ENCODE measurements around the gene GTPBP1. TPM values are rescaled to one million over a fixed set of nuclear protein-coding genes. Genes with fewer than 3 reads are reported as not detected.
A peak's percentile ranks its signal among the peaks of the same experiment; 100 is the strongest.

Gene GTPBP1
- total and polyA plus RNA-seq, 2 of the 4 experiments (the other 2 are of a cell fraction), result 12.4 to 29.5 TPM

DNA sequence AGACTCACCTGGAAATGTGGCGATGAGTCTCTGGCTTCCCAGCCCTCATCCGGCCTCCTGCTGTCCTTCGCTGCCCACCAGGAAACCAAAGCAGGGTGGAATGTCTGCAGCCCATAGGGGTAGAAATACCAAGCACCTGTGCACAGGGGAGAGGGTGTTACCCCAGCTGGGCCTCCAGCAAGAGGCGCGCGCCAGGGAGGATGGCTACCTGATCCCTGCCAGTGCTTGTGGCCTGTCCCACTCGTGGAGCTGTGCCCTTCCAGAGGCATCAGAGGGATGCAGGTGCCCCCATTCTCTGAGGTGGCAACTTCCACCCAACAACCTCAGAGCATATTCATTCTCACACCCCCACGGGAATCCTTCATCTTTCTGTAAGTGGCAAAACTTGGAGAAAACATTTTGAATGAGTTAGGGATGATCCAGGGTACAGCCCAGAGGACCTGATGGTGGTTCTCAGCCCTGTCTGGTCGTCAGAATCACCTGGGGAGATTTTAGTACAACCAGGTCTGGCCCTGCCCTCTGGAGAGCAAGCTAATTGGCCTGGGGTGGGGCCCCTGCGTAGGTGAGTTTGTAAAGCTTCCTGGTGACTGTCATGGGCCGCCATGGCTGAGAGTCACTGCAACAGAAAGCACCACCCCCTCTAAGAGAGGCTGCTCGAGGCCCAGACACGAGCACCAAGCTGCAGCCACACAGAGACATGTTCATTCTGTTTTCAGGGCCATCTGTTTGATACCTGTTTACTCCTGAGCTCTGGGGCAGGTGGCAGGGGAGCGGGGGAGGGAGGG, 40.1 kb downstream of the GTPBP1 start:
- Histone ChIP-seq H4K5ac (ENCODE audit: low read depth, low read length) (no peak overlapping the region), H3K4me3 (ENCODE audit: insufficient read depth, low read depth, low read length) (no peak overlapping the region), H2BK5ac (ENCODE audit: low read depth, low read length, poor library complexity, severe bottlenecking) (no peak overlapping the region), H3K23ac (ENCODE audit: low read depth, low read length) (no peak overlapping the region), H3K9ac (ENCODE audit: low read depth, low read length) (no peak overlapping the region), H2AK9ac (replicated peaks; ENCODE audit: low read depth, low read length, poor library complexity) (peak overlapping the region; percentile 28), H3K9me1 (ENCODE audit: insufficient read depth, low read length) (peaks cover 4% of the 10 kb centered on the region; the same call in 1 of the 2 replicates), H3K56ac (ENCODE audit: extremely low read depth, insufficient read depth, low read length) (no peak overlapping the region), H4K91ac (ENCODE audit: insufficient read depth, low read depth, low read length) (no peak overlapping the region), H3K36me3 (ENCODE audit: control insufficient read depth, insufficient read depth, low read length) (peaks cover 66% of the 10 kb centered on the region), H2BK20ac (ENCODE audit: low read depth, low read length) (no peak overlapping the region), H3K14ac (replicated peaks; ENCODE audit: low read depth, low read length) (no peak overlapping the region), H3K4ac (ENCODE audit: low read depth, low read length) (no peak overlapping the region), H3K4me1 (ENCODE audit: control insufficient read depth, insufficient read depth, low read length) (peaks cover 1% of the 10 kb centered on the region; the same call in 1 of the 2 replicates), H3K18ac (ENCODE audit: low read depth, low read length) (no peak overlapping the region), H2AK5ac (ENCODE audit: low read depth, low read length) (no peak overlapping the region), H3K9me3 (ENCODE audit: control insufficient read depth, insufficient read depth, low read length) (no peaks in the 10 kb centered on the region), H3K4me2 (ENCODE audit: low read depth, low read length) (no peak overlapping the region), H2BK120ac (ENCODE audit: low read depth, low read length) (no peak overlapping the region), H3K27me3 (ENCODE audit: control insufficient read depth, insufficient read depth, low read length) (no peaks in the 10 kb centered on the region), H2AFZ (replicated peaks; ENCODE audit: low read length, poor library complexity) (no peak overlapping the region), H4K20me1 (ENCODE audit: insufficient read depth, low read length) (no peaks in the 10 kb centered on the region), H3K27ac (ENCODE audit: insufficient read depth, low read length) (no peak overlapping the region), H2BK15ac (ENCODE audit: low read depth, low read length) (no peak overlapping the region), H4K8ac (ENCODE audit: low read depth in 2 of 2, low read length in 2 of 2) (no peak overlapping the region), H3K79me1 (ENCODE audit: low read depth in 1 of 2, low read length in 2 of 2) (peaks cover 9 to 35% of the 10 kb centered on the region in 2 experiments; a peak in 1 of 4 replicates)
- ChIA-PET POLR2A (ENCODE audit: unreplicated experiment) (no interaction called here), CTCF (no interaction called here)
- no CpG with 5 or more reads among the region's 14 CpGs for WGBS, 2 experiments (ENCODE audit: extremely low coverage in 2 of 2, insufficient read length in 1 of 2)
- dilution Hi-C loops (cut with HindIII; ENCODE audit: low sequenced_read_pairs, unreplicated experiment), result no loop called here
- no peak for DNase-seq
- BruUV-seq (replicated peaks), result no TSS peak
- TF ChIP-seq, protein P1, sequence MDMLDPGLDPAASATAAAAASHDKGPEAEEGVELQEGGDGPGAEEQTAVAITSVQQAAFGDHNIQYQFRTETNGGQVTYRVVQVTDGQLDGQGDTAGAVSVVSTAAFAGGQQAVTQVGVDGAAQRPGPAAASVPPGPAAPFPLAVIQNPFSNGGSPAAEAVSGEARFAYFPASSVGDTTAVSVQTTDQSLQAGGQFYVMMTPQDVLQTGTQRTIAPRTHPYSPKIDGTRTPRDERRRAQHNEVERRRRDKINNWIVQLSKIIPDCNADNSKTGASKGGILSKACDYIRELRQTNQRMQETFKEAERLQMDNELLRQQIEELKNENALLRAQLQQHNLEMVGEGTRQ (IDR thresholded peaks at IDR 0.05; ENCODE audit: low read depth, low read length), result no peak
- TF ChIP-seq BHLHE40 (IDR thresholded peaks at IDR 0.05; ENCODE audit: low read depth, low read length) (no peak), MAFK (IDR thresholded peaks at IDR 0.05; ENCODE audit: low read depth, low read length) (no peak), RAD21 (IDR thresholded peaks at IDR 0.05; ENCODE audit: low read length) (no peak), MAZ (IDR thresholded peaks at IDR 0.05; ENCODE audit: borderline replicate concordance, low read depth, low read length) (no peak)
- TF ChIP-seq, protein P2, sequence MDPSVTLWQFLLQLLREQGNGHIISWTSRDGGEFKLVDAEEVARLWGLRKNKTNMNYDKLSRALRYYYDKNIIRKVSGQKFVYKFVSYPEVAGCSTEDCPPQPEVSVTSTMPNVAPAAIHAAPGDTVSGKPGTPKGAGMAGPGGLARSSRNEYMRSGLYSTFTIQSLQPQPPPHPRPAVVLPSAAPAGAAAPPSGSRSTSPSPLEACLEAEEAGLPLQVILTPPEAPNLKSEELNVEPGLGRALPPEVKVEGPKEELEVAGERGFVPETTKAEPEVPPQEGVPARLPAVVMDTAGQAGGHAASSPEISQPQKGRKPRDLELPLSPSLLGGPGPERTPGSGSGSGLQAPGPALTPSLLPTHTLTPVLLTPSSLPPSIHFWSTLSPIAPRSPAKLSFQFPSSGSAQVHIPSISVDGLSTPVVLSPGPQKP (IDR thresholded peaks at IDR 0.05; ENCODE audit: borderline replicate concordance, low read depth, low read length), result no peak
- in situ Hi-C loops (cut with MboI; ENCODE audit: low sequenced_read_pairs), result no loop called here
- intact Hi-C loops (cut with micrococcal nuclease), result no loop called here
- ATAC-seq (ENCODE audit: low read depth), result no peak

All from IMR-90 (cell line).